Activated naive CD8-positive, alpha-beta T cell treated with anti-CD3 and anti-CD28 coated beads, Interleukin-2, amount 50 U/mL, for 24 hours (primary cell): ENCODE measurements around the gene SKOR2.

Experiments
- ATAC-seq: fragments of 150-1000 bp; cut with Tn5 transposase; one replicate; pipeline ENCODE4 v1.10.0; 2021
- DNase-seq: peaks from one replicate; pipeline ENCODE4 v3.0.0; 2021
- H3K27ac Mint-ChIP-seq: one replicate; pipeline ENCODE4 v1.8.0; 2021; ENCODE audit warnings: mild to moderate bottlenecking, mixed read lengths
- H3K27me3 Mint-ChIP-seq: one replicate; pipeline ENCODE4 v1.8.0; 2021; ENCODE audit warnings: mixed read lengths
- H3K36me3 Mint-ChIP-seq: one replicate; pipeline ENCODE4 v1.8.0; 2021; ENCODE audit warnings: low read depth, mixed read lengths
- H3K4me1 Mint-ChIP-seq: one replicate; pipeline ENCODE4 v1.8.0; 2021; ENCODE audit warnings: mixed read lengths
- H3K4me3 Mint-ChIP-seq: one replicate; pipeline ENCODE4 v1.8.0; 2021; ENCODE audit warnings: mild to moderate bottlenecking, moderate library complexity, mixed read lengths
- H3K9me3 Mint-ChIP-seq: one replicate; pipeline ENCODE4 v1.8.0; 2021; ENCODE audit warnings: mixed read lengths

The SKOR2 gene

DNA sequence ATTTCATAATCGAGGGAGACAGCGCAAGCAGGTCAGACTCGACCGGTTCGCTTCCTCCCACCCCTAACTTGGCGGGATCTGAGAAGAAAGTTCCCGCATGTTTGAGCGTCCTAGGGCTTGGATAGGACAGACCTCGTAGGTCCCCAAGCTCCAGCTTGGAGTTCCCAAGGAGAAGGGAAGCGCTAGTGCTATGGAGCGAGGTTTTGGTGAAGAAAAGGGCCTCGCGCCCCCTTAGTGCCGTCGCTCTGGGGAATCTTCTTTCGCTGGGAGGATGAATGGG, 11.6 kb upstream of the SKOR2 start:
- no peak for ATAC-seq
- H3K4me3 Mint-ChIP-seq = no peak overlapping the region

DNA sequence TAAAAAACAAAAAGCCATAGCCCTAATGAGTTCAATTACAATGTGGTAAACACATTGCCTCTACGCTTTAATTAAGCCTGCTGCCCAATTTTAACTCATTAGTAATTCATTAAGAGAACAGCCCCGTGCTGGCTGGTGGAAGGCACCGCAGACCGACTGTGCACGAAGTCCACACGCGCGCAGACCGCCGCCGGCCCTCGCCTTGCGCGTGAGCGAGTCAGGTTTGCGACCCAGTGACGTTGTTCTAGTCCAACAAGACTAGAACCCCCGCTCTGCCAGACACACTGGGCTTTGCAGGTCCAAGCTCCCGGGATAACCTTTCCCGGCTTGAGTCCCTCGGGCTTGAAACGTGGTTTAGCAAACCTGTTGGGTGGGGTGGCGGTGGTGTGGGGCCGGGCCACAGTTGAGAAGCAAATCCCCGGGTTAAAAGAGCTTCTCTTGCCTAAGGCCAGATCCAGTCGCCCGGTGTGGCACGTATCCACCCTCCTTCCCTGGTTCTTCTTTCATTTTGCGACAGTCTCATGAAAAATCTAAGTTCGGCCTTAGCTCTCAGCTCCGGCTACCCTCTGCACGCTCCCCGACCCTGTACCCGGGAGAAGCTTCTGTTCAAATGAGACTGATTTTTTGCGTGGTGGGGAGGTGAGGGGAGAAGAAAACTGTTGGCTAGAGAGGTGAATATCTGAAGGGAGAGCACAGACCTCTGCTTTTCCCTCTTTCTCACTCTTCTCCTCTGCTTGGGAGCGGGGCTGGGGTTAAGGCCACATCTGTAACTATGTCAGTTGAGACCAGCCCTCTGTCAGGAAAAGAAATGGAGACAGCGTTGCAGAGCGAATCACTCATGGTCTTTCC, 11.1 kb upstream of the SKOR2 start:
- no peaks in the 10 kb centered on the region for H3K9me3 Mint-ChIP-seq
- DNase-seq (no peak), ATAC-seq (no peak)
- H3K4me3 Mint-ChIP-seq = no peak overlapping the region
- H3K36me3 Mint-ChIP-seq = no peaks in the 10 kb centered on the region
- no peak overlapping the region for H3K27ac Mint-ChIP-seq
- H3K27me3 Mint-ChIP-seq = peaks cover 80% of the 10 kb centered on the region
- H3K4me1 Mint-ChIP-seq = peaks cover 4% of the 10 kb centered on the region

More for the DNA sequence above, 11.6 kb upstream of the SKOR2 start:
- no peak overlapping the region for H3K27ac Mint-ChIP-seq
- peaks cover 4% of the 10 kb centered on the region for H3K4me1 Mint-ChIP-seq
- peaks cover 79% of the 10 kb centered on the region for H3K27me3 Mint-ChIP-seq
- no peaks in the 10 kb centered on the region for H3K9me3 Mint-ChIP-seq
- no peaks in the 10 kb centered on the region for H3K36me3 Mint-ChIP-seq
- no peak for DNase-seq

DNA sequence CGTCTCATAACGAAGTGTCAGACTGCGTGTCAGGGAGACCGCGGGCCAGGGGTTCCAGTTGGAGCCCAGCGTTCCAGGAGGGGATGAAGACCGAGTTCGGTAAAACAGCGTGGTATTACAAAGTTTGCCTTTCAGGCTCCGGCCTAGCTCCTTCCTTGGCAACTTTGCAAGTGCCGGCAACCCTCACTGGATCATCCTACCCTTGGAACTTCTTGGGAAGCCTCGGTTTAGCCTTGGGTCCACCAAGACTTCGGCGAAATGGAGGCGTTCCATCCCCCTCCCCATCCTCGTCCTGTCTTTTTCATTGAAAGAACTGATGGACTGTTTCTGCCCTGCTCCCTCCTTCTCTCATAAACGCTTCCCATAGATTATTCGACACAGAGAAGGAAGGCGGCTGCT, 10.4 kb upstream of the SKOR2 start:
- peaks cover 86% of the 10 kb centered on the region for H3K27me3 Mint-ChIP-seq
- H3K27ac Mint-ChIP-seq = no peak overlapping the region
- H3K36me3 Mint-ChIP-seq = no peaks in the 10 kb centered on the region
- H3K4me1 Mint-ChIP-seq = peaks cover 4% of the 10 kb centered on the region
- ATAC-seq (no peak), DNase-seq (no peak)
- no peaks in the 10 kb centered on the region for H3K9me3 Mint-ChIP-seq
- H3K4me3 Mint-ChIP-seq = no peak overlapping the region

DNA sequence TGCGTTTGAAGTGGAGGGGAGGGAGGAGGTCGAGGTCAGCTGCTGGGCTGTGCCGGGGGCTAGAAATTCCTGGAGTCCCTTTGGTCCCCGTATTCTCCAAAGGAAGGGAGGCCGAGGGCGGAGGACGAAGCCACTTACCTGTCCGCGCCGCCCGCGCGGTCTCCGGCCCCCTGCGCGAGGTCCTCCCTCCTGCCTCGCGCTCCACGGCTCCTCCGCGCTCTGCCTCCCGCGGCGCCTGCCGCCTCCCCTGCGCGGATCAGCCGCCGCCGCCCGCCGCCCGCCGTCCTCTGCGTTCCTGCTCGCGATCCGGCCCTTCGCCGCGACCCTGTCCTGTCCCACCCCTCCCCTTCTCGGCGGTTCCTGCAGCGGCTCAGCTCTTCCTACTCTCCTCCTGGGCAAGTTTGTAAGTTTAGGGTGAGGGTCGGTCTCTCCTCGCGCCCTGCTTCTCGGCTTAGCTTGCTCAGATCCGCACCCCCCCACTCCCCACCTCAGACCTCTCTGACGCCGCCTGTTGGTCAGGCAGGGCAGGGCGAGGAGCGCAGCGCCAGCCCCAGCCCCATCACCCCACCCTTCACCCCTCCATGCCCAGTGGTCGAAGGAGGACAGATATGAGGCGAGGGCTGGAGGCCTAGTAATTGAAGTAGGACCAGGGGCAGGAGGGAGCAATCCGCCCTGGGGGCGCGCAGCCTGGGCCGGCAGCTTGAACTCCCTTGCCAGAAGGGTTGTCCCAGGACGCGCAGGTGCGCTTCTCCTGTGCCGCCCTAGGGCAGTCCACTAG, 9.7 kb upstream of the SKOR2 start:
- no peaks in the 10 kb centered on the region for H3K9me3 Mint-ChIP-seq
- H3K27me3 Mint-ChIP-seq = peaks cover 87% of the 10 kb centered on the region
- ATAC-seq (no peak), DNase-seq (no peak)
- peaks cover 4% of the 10 kb centered on the region for H3K4me1 Mint-ChIP-seq
- no peak overlapping the region for H3K27ac Mint-ChIP-seq
- H3K36me3 Mint-ChIP-seq = no peaks in the 10 kb centered on the region
- no peak overlapping the region for H3K4me3 Mint-ChIP-seq

DNA sequence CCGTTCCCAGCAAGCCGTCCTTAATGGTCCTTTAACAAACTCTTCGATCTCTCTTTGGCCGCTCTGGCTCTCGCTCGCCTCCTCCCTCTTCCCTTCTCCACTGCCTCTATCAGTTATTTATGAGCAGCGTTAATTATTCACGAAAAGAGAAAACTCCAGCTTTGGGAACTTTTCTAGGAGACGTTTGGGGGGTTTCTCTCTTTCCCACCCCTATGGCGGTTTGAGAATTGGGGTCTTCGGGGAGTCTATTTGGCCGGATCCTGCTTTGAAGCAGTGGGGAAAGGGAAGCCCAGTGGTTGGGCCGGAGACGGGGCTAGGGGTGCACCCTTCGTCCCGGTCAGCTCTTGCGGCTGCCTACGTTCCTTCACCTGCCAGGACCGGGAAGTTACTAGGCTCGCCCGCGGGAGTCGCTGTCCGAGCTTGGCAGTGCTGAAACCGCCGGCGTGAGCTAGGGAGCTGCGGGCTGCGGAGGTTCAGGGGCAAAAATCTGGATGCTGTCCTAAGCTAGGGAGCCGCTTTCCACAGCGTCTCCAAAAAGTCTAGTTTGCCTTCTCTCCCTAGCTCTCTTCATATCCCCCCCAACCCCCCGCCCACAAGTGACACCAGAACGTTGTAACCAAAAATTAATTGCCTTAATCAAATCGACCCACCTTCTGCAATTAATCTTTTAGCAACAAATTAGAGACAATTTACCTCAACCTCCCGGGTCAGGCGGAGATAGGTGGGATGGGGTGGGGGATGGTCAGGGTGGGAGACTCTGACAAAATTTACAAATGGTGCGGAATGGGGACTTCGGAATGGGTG, 8.9 kb upstream of the SKOR2 start:
- ATAC-seq (no peak), DNase-seq (peak; percentile 36)
- Mint-ChIP-seq H3K27ac (no peak overlapping the region), H3K36me3 (no peaks in the 10 kb centered on the region), H3K4me1 (peaks cover 4% of the 10 kb centered on the region), H3K9me3 (no peaks in the 10 kb centered on the region), H3K4me3 (no peak overlapping the region), H3K27me3 (peaks cover 88% of the 10 kb centered on the region)

DNA sequence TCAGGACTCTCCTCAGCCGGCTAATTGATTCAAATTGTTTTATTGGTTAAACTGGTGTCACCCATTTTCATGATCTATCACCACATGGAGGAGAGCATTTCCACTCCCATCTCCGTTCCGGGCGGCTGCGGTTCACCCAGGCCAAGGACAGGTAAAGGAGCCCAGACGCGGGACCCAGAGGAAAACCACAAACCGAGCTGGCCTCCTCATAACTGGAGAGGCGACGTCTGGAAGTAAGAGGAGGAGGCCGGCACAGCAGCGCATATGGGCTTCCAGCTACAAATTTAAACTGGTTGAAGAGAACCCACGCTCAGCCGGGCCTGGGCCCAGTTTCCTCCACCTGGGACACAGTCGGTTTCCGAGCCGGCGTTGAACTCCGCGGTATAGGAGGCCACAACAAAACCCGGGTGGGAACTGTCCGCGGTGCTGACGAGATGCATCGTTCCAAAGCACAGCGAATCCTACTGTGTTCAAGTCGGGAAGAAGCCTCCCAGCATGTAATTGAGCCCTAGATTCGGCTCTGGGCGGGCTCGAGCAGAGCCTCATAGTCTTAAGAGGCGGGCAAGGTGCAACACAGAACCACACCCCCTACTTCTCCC, 3.0 kb upstream of the SKOR2 start:
- peaks cover 5% of the 10 kb centered on the region for H3K36me3 Mint-ChIP-seq

DNA sequence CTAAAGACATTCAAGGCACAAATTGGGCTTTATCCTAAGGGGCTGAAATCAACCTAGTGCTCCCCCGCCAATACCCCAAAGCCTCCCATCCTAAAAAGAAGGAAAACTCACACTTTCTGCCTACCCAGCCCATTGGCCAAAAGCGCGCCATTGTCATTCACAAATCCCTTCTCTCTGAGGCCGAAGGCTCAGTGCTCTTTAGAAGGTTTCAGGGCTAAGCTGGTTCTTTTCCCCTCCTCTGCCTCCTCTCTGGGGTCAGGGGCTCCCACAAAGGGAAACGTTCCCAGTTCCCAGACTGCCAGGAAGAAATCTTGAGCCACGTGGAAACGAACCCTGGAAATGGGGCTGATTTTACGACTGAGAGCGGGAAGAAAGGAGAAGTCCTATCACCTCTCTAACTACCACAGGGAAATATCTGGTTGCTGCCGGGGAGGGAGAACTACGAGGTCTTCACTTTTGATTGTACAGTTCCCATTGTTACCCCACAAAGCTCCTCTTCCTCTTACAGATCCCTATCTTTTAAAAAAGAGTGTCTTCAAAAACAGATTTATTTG, 1.7 kb upstream of the SKOR2 start:
- no peak for ATAC-seq
- H3K9me3 Mint-ChIP-seq = peaks cover 3% of the 10 kb centered on the region
- no peak for DNase-seq
- peaks cover 90% of the 10 kb centered on the region for H3K27me3 Mint-ChIP-seq
- peaks cover 5% of the 10 kb centered on the region for H3K36me3 Mint-ChIP-seq
- no peak overlapping the region for H3K4me3 Mint-ChIP-seq
- H3K27ac Mint-ChIP-seq = no peak overlapping the region
- peaks cover 6% of the 10 kb centered on the region for H3K4me1 Mint-ChIP-seq

More for the DNA sequence above, 3.0 kb upstream of the SKOR2 start:
- DNase-seq (peak; percentile 32), ATAC-seq (no peak)
- H3K4me3 Mint-ChIP-seq = no peak overlapping the region
- H3K9me3 Mint-ChIP-seq = peaks cover 3% of the 10 kb centered on the region
- peaks cover 4% of the 10 kb centered on the region for H3K4me1 Mint-ChIP-seq
- H3K27me3 Mint-ChIP-seq = peaks cover 88% of the 10 kb centered on the region
- H3K27ac Mint-ChIP-seq = no peak overlapping the region

DNA sequence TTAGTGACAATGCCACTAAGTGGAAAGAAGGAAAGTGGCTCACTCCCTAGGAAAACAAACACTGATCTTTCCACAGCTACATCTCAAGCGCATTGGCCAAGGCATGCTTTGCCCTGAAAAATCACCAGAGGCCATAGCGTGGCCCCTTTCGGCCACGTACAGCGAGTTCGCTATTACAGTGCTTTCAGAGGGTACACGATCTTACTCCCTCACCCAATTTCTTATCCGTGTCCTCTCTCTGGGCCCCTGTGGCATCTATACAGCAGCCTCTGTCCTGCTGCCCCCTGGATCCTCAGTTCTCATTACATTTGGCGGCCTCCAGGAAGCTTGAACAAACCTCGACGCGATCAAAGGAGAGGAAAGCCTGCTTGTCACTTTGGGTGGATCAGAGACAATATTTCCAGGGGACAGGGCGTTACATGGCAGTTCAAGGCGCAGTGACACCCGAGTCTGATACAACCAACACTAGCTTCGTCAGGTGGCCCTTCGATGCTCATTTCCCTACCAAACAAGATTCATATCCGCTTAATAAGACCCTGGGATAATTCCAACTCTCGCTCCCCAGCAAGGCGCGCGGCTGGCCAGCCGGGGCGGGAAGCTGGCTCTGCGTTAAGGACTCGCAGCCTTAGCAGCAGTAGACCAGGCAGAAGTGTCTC, 941 bp downstream of the SKOR2 start:
- H3K4me1 Mint-ChIP-seq = peaks cover 12% of the 10 kb centered on the region
- H3K27ac Mint-ChIP-seq = no peak overlapping the region
- peaks cover 11% of the 10 kb centered on the region for H3K36me3 Mint-ChIP-seq
- ATAC-seq (no peak), DNase-seq (no peak)
- H3K9me3 Mint-ChIP-seq = peaks cover 8% of the 10 kb centered on the region
- no peak overlapping the region for H3K4me3 Mint-ChIP-seq
- H3K27me3 Mint-ChIP-seq = peaks cover 78% of the 10 kb centered on the region

DNA sequence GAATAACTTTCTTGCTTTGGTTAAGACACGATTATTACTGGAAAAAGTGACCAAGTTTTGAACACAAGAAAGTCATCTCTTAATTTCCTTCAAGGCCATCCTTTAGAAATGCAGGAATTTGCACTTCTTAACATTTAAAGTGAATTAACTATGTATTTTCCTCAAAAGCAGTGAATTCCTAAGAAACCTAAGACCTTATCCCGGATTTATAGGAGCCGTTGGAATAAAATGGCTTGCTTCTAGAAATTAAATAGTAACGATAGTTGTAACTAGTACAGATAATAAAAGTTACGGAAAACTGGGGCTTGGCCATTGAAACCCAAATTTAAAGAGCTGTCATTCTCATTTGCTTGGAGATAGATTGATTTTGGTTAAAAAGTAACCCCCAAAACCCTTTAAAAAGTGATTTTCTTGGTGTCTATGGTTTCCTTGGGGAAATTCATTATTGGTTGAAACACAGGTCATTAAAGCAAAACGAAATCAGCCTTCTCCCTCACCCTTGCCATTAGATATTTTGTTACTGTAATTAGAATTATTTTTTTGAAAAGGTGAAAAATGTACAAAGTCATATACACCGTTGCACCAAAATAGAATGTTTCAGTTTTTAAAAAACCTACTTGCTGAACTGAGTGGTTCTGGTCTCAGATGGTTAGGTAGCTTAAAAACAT, 2.0 kb downstream of the SKOR2 start:
- ATAC-seq (no peak), DNase-seq (no peak)
- Mint-ChIP-seq H3K36me3 (peaks cover 9% of the 10 kb centered on the region), H3K9me3 (peaks cover 5% of the 10 kb centered on the region), H3K27me3 (peaks cover 77% of the 10 kb centered on the region), H3K27ac (no peak overlapping the region), H3K4me1 (peaks cover 12% of the 10 kb centered on the region), H3K4me3 (no peak overlapping the region)

DNA sequence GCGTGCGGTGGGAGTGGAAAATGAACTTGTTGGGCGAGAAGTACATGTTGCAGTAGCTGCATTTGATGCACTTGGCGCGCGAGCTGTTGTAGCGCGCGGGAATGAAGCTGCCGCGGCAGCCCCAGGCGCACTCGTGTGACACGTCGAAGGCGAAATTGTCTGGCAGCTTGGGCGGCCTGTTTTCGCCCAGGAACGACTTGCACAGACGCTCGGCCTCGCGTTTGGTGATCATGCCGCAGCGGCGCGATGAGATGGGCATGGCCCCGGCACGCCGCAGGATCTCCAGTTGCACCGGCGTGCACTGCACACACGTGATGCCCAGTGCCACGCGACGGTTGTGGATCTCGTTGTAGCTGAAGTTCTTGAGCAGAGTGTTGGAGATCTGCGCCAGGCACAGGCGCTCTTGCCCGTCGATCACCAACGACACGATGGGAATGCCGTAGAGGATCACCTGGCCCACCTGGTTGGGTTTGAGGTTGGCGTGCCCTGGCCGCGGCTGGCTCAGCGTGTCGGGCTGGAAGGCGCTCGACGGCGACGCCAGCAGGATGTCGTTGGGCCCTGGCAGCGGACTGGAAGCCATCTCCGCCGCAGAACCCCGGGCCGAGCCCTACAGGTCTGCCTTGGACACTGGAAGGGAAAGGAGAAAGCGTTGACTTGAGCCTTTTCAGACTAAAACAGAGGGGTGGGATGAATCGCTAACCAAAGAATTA, 2.7 kb downstream of the SKOR2 start:
- Mint-ChIP-seq H3K36me3 (peaks cover 9% of the 10 kb centered on the region), H3K27me3 (peaks cover 76% of the 10 kb centered on the region), H3K9me3 (peaks cover 5% of the 10 kb centered on the region), H3K4me1 (peaks cover 12% of the 10 kb centered on the region), H3K4me3 (no peak overlapping the region), H3K27ac (no peak overlapping the region)
- no peak for ATAC-seq
- DNase-seq = no peak

DNA sequence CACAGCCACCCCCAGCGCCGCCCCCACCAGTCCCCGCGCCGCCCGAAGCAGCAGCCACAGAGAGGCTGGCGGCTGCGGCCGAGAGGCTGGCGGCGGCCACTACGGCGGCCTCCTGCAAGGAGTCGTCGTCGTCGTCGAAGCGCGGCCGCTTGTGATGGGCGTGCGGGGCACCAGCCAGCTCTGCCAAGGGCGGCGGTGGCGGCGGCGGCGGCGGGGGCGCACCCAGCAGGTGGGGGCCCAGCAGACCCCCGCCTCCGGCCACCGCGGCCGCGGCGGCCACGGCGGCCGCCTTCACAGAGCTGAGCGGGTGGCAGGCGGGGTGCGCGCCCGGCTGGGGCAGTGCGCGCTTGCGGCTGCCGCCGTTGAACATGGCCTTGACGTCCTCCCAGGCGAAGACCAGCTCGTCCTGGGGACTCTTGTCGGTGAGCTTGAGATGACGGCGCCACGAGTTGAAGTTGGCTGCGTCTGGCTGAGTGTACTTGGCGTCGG, 3.3 kb downstream of the SKOR2 start:
- Mint-ChIP-seq H3K27me3 (peaks cover 74% of the 10 kb centered on the region), H3K4me3 (no peak overlapping the region), H3K9me3 (peaks cover 5% of the 10 kb centered on the region), H3K36me3 (peaks cover 9% of the 10 kb centered on the region), H3K4me1 (peaks cover 12% of the 10 kb centered on the region), H3K27ac (no peak overlapping the region)
- ATAC-seq (no peak), DNase-seq (no peak)

DNA sequence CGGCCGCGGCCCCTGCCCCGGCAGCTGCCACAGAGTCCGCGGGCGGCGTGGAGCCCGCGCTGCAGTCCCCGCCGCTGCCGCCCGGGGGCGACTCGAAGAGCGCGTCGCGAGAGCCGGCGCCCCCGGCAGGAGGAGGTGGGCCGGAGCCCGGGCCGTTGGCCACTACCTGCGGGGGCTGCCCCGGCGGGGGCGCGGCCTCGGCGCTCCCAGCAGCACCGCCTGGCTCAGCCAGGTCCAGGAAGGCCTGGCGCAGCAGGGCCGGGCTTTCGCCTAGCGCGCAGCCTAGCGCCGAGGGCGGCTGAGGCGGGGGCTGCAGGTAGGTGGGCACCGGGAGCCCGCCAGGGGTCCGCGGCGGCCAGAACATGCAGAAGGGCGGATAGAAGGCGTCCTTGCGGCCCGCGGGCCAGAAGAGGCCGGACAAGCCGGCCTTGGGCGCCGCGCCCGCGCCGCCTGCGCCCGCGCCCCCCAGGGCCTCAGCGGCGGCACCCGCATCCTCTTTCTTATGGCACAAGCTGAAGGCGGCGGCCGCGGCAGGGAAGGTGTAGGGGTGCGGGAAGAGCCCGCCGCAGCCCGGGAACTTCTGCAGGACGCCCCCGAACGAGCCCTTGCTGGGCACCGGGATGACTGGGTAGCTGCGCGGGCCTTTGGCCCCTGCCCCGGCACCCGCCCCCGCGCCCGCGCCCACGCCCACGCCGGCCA, 3.9 kb downstream of the SKOR2 start:
- peaks cover 73% of the 10 kb centered on the region for H3K27me3 Mint-ChIP-seq
- H3K27ac Mint-ChIP-seq = no peak overlapping the region
- H3K4me1 Mint-ChIP-seq = peaks cover 12% of the 10 kb centered on the region
- peaks cover 9% of the 10 kb centered on the region for H3K36me3 Mint-ChIP-seq
- DNase-seq (peak; percentile 25), ATAC-seq (no peak)
- H3K4me3 Mint-ChIP-seq = no peak overlapping the region
- H3K9me3 Mint-ChIP-seq = peaks cover 5% of the 10 kb centered on the region
